Mesothelial cell of epicardium (in vitro differentiated cells): ENCODE measurements around the gene TMEM220. TPM values are rescaled to one million over a fixed set of nuclear protein-coding genes. Genes with fewer than 3 reads are reported as not detected.

ENCODE experiments used
- DNase-seq, 2 experiments: peaks; one replicate each; pipeline ENCODE4 v3.0.0; 2021; ENCODE audit warnings: low spot score in 2 of 2; ENCODE audit not compliant: unreplicated experiment in 2 of 2
- H3K27ac Mint-ChIP-seq: 2 replicates; pipeline ENCODE4 v1.8.0; 2021; ENCODE audit warnings: mixed read lengths
- H3K27me3 Mint-ChIP-seq: 2 replicates; pipeline ENCODE4 v1.8.0; 2021; ENCODE audit warnings: low read depth, mixed read lengths
- H3K36me3 Mint-ChIP-seq: 2 replicates; pipeline ENCODE4 v1.8.0; 2021; ENCODE audit warnings: mixed read lengths
- H3K4me1 Mint-ChIP-seq: 2 replicates; pipeline ENCODE4 v1.8.0; 2021; ENCODE audit warnings: mixed read lengths
- H3K4me3 Mint-ChIP-seq: 2 replicates; pipeline ENCODE4 v1.8.0; 2021; ENCODE audit warnings: mild to moderate bottlenecking, moderate library complexity, mixed read lengths
- H3K9me3 Mint-ChIP-seq: 2 replicates; pipeline ENCODE4 v1.8.0; 2021; ENCODE audit warnings: mixed read lengths
- CTCF ChIP-seq: fragments of 200-600 bp; sonication (generic); IDR thresholded peaks from one replicate; pipeline ENCODE4 v1.5.0; 2021; ENCODE audit warnings: antibody characterized with exemption; ENCODE audit not compliant: unreplicated experiment
- total RNA-seq: library from RNA; stranded (reverse); gene quantifications from 3 replicates; pipeline ENCODE4 v1.2.1, GENCODE V29; 2021

The TMEM220 gene
- total RNA-seq, 1 donor from 2014 or later = 5.7 TPM

DNA sequence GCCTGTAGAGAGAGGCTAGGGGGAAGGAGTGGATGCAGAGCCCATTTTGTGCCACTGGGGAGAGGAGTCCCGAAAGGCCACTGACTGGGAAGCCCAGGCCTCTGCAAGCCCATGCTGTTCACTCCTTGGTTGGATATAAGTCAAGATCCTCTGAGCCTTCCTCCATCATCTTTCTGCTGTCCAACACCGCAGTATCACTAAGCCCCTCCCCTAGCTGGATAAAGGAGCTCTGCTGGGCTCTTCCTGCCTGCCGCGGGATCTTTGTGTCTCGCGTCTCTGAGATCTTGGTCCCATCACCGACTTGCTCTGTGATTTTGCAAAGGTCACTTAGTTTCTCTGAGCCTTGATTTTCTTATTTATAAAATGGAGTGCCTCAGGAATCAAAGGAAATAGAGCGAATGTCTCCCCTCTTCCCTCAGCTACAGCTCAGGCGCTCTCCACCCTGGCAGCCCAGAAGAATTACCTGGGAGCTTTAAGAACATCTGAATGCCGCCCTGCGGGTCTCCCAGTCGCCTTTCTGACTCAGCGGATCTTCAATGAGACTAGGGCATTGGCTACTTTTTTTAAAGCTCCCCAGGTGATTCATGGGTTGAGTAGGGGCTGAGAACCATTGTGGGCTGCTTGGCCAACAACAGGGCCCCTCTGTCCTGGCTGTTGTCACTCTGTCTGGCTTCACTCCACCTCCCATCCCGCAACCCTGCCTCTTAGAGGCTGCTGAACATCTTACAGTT, 25.2 kb upstream of the TMEM220 start:
- Mint-ChIP-seq H3K27me3 (peaks cover 47% of the 10 kb centered on the region), H3K27ac (no peak overlapping the region), H3K36me3 (no peaks in the 10 kb centered on the region), H3K4me1 (peaks cover 5% of the 10 kb centered on the region), H3K4me3 (peak overlapping the region; percentile 46), H3K9me3 (no peaks in the 10 kb centered on the region)
- no peak for TF ChIP-seq CTCF
- DNase-seq = no peak

- DNase-seq = no peak
- H3K27ac Mint-ChIP-seq = no peak overlapping the region
- no peak overlapping the region for H3K4me3 Mint-ChIP-seq
- H3K27me3 Mint-ChIP-seq = peaks cover 53% of the 10 kb centered on the region
- H3K36me3 Mint-ChIP-seq = no peaks in the 10 kb centered on the region
- no peak for TF ChIP-seq CTCF
- peaks cover 5% of the 10 kb centered on the region for H3K4me1 Mint-ChIP-seq
- no peaks in the 10 kb centered on the region for H3K9me3 Mint-ChIP-seq
Observed at GRCh38 chr17:10754109-10754508, 24.3 kb upstream of the TMEM220 start.

GRCh38 chr17:10752696-10753095, 22.9 kb upstream of the TMEM220 start:
- peaks cover 62% of the 10 kb centered on the region for H3K27me3 Mint-ChIP-seq
- no peaks in the 10 kb centered on the region for H3K9me3 Mint-ChIP-seq
- no peaks in the 10 kb centered on the region for H3K36me3 Mint-ChIP-seq
- no peak for TF ChIP-seq CTCF
- no peak overlapping the region for H3K4me3 Mint-ChIP-seq
- H3K4me1 Mint-ChIP-seq = peaks cover 5% of the 10 kb centered on the region
- H3K27ac Mint-ChIP-seq = no peak overlapping the region
- no peak for DNase-seq

DNA sequence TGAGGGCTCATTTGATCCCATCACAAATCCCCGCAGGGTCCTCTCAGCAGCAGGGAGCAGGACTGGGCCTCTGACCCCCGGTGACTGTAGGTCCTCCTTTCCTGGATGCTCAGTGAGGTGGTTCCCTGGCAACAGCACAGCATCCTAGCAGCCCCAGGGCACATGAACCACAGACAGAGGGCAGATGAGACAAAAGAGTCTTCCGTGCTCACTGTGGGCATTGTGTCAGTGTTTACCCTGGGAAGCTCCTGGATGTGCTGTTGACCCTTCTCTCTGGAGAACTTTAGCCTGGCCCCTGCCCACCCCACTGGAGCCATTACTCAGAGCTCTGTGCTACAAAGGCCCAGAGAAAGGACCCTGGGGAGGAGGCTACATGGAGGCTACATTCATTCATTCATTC, 21.7 kb upstream of the TMEM220 start:
- Mint-ChIP-seq H3K27ac (no peak overlapping the region), H3K36me3 (no peaks in the 10 kb centered on the region), H3K4me1 (peaks cover 5% of the 10 kb centered on the region), H3K9me3 (no peaks in the 10 kb centered on the region), H3K27me3 (peaks cover 64% of the 10 kb centered on the region), H3K4me3 (no peak overlapping the region)
- TF ChIP-seq CTCF = no peak
- DNase-seq = no peak

DNA sequence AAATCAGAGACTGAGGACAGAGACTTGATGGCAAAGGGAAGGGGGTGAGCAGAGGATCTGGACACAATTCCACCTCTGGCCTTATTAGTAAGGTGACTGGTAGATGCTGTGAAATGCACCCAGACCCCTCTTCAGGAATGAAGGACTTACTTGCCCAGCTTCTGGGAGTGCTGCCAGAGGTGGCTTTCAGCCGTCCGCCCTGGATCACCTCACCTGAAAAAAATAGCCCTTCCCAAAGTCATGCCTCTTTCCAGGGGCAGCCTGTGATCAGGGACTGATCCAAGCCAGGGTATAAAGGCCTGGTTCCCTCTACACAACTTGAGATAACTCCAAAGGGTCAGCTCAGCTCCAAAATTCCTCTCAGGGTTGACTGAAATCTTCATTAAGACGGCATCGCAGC, 20.4 kb upstream of the TMEM220 start:
- H3K4me1 Mint-ChIP-seq = peaks cover 3% of the 10 kb centered on the region
- H3K36me3 Mint-ChIP-seq = no peaks in the 10 kb centered on the region
- TF ChIP-seq CTCF = no peak
- H3K9me3 Mint-ChIP-seq = no peaks in the 10 kb centered on the region
- no peak overlapping the region for H3K4me3 Mint-ChIP-seq
- no peak for DNase-seq
- no peak overlapping the region for H3K27ac Mint-ChIP-seq
- H3K27me3 Mint-ChIP-seq = peaks cover 59% of the 10 kb centered on the region
